Measurements from ENCODE around the gene HOXA1. TPM values are rescaled to one million over a fixed set of nuclear protein-coding genes. Genes with fewer than 3 reads are reported as not detected.

The HOXA1 gene
- total RNA-seq, 6 experiments from 2014 or later = 0.28 to 0.81 (median 0.45) TPM

DNA sequence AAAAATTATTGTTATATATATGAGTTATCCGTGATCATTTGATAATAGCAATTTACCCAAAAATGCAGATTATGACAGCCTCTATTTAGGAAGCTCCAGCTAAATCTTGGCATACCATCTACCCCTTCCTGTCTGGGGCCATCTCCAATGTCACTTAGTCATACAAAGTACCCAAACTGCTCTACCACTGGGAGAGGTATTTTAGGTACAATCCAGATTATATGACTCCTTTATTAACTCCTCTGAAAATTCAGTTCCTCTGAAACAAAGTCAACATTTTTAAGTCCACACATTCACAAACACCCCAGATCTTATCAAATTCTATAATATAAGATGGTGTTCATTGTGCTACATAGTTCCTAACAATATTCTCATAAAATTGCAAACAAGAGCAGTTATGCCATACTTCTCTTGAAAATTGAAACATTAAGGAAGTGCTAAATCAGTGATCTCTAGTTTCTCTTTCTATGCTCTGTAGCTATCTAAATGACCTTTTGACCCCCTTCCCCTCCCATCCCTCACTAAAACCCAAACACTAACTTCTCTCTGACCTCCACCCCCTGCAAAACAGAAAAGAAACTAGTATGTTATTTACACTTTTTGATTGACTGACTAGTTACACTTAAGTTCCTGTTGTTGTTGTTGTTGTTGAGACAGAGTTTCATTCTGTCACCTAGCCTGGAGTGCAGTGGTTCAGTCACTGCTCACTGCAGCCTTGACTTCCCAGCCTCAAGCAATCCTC is 16.4 kb downstream of the HOXA1 start:
- peaks cover 24% of the 10 kb centered on the region for H3K4me1 Mint-ChIP-seq (ENCODE audit: low read depth)
- H3K36me3 Mint-ChIP-seq (ENCODE audit: low read depth) = no peaks in the 10 kb centered on the region

GRCh38 chr7:27078616-27079233 is 17.1 kb downstream of the HOXA1 start:
- Mint-ChIP-seq H3K27ac (no peak overlapping the region), H3K4me1 (ENCODE audit: low read depth) (peaks cover 24% of the 10 kb centered on the region), H3K9me3 (no peaks in the 10 kb centered on the region), H3K27me3 (ENCODE audit: insufficient read depth) (peaks cover 8% of the 10 kb centered on the region), H3K36me3 (ENCODE audit: low read depth) (no peaks in the 10 kb centered on the region), H3K4me3 (no peak overlapping the region)
- DNase-seq = no peak
- TF ChIP-seq, protein P1, sequence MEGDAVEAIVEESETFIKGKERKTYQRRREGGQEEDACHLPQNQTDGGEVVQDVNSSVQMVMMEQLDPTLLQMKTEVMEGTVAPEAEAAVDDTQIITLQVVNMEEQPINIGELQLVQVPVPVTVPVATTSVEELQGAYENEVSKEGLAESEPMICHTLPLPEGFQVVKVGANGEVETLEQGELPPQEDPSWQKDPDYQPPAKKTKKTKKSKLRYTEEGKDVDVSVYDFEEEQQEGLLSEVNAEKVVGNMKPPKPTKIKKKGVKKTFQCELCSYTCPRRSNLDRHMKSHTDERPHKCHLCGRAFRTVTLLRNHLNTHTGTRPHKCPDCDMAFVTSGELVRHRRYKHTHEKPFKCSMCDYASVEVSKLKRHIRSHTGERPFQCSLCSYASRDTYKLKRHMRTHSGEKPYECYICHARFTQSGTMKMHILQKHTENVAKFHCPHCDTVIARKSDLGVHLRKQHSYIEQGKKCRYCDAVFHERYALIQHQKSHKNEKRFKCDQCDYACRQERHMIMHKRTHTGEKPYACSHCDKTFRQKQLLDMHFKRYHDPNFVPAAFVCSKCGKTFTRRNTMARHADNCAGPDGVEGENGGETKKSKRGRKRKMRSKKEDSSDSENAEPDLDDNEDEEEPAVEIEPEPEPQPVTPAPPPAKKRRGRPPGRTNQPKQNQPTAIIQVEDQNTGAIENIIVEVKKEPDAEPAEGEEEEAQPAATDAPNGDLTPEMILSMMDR (IDR thresholded peaks at IDR 0.05) = no peak

More for the DNA sequence above, 16.4 kb downstream of the HOXA1 start:
- no peak overlapping the region for H3K4me3 Mint-ChIP-seq
- DNase-seq = no peak
- no peak overlapping the region for H3K27ac Mint-ChIP-seq
- H3K9me3 Mint-ChIP-seq = no peaks in the 10 kb centered on the region
- peaks cover 8% of the 10 kb centered on the region for H3K27me3 Mint-ChIP-seq (ENCODE audit: insufficient read depth)
- TF ChIP-seq, protein P1 (IDR thresholded peaks at IDR 0.05) = no peak

GRCh38 chr7:27073076-27073475 is 22.7 kb downstream of the HOXA1 start:
- no peak for DNase-seq
- H3K36me3 Mint-ChIP-seq (ENCODE audit: low read depth) = no peaks in the 10 kb centered on the region

DNA sequence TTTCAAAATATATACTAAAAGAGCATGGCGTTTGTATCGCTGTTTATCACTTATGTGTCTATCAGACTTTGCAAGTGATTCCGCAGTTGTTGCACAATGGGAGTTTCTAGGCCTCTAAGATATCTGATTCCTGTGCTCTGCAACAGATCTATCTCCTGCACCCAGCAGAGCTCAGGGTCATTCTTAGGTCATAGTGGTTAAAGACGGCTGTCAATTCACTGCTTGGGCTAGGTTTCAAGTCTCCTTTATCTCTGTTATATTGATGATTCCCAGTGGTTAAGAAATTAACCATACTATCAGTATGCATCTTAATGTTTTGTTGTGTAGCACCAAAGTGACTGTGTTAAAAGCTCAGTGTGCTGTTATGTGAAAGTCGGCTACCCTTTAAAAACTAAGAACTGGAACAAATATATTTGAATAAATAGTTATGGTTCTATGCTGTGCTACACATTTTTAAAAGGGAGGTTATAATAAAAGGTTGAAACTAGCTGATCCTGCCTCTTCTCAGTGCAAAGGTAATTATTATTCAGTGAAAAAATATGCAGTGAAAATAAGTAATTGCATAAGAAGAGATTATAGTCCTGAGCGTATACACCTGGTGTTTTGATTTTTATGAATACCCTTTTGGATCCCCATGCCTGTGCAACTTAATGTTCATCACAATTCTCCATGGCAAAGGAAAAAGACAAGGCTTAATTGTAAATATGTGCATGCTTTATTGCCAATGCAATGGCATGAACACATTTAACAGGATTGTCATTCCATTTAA is 24.0 kb downstream of the HOXA1 start:
- Mint-ChIP-seq H3K4me3 (no peak overlapping the region), H3K27me3 (ENCODE audit: insufficient read depth) (peaks cover 13% of the 10 kb centered on the region), H3K4me1 (ENCODE audit: low read depth) (peaks cover 3% of the 10 kb centered on the region), H3K27ac (no peak overlapping the region), H3K36me3 (ENCODE audit: low read depth) (peaks cover 3% of the 10 kb centered on the region; the same call in 1 of the 2 replicates), H3K9me3 (no peaks in the 10 kb centered on the region)
- no peak for DNase-seq
- TF ChIP-seq, protein P1 (IDR thresholded peaks at IDR 0.05) = no peak

More at GRCh38 chr7:27073076-27073475, 22.7 kb downstream of the HOXA1 start:
- Mint-ChIP-seq H3K4me1 (ENCODE audit: low read depth) (no peaks in the 10 kb centered on the region), H3K27ac (no peak overlapping the region), H3K4me3 (no peak overlapping the region), H3K9me3 (no peaks in the 10 kb centered on the region), H3K27me3 (ENCODE audit: insufficient read depth) (peaks cover 10% of the 10 kb centered on the region; the same call in 1 of the 2 replicates)
- TF ChIP-seq, protein P1 (IDR thresholded peaks at IDR 0.05) = no peak

DNA sequence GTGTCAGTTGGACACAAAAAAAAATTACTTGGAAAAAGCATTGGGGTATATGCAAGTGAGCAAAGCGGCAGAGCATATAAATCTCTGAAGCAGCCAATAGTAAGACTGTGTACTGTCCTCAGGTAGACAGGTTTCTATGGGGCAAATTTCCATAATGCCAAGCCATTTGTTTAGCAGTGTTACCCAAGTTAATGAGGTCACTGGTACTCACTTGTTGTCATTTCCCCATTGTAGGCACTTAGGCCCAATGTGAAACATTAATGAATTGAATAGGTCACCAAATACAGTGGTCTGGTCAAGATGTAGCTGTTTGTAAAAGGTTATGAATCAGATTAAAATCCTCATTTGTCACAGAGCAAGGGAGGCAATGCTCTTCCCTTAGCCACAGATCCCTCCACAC is 27.5 kb downstream of the HOXA1 start:
- no peak for DNase-seq
- Mint-ChIP-seq H3K4me1 (ENCODE audit: low read depth) (peaks cover 28% of the 10 kb centered on the region), H3K27me3 (ENCODE audit: insufficient read depth) (peaks cover 12% of the 10 kb centered on the region), H3K36me3 (ENCODE audit: low read depth) (peaks cover 5% of the 10 kb centered on the region; the same call in 1 of the 2 replicates), H3K9me3 (no peaks in the 10 kb centered on the region), H3K27ac (no peak overlapping the region), H3K4me3 (no peak overlapping the region)
- TF ChIP-seq, protein P1 (IDR thresholded peaks at IDR 0.05) = no peak
